Lower lobe of right lung (tissue), 2 donors: ENCODE measurements around the gene SH3GL1. TPM values are rescaled to one million over a fixed set of nuclear protein-coding genes. Genes with fewer than 3 reads are reported as not detected.
A peak's percentile ranks its signal among the peaks of the same experiment; 100 is the strongest.

Experiments
- ATAC-seq, 2 donors: fragments of 200-7000 bp; cut with Tn5 transposase; one replicate each; pipeline ENCODE4 v1.9.1; 2020 to 2022; ENCODE audit warnings: mild to moderate bottlenecking in 2 of 2, moderate library complexity in 2 of 2
- DNase-seq: peaks from one replicate; pipeline ENCODE4 v3.0.0-alpha.2; 2020
- H3K27ac ChIP-seq: fragments of 200-600 bp; one replicate; pipeline ENCODE4 v1.8.0; 2022
- H3K27me3 ChIP-seq: fragments of 200-600 bp; one replicate; pipeline ENCODE4 v1.8.0; 2022; ENCODE audit warnings: low read depth
- H3K36me3 ChIP-seq: fragments of 200-600 bp; one replicate; pipeline ENCODE4 v1.8.0; 2022; ENCODE audit warnings: mild to moderate bottlenecking
- H3K4me1 ChIP-seq: fragments of 200-600 bp; one replicate; pipeline ENCODE4 v1.8.0; 2022
- H3K4me3 ChIP-seq: fragments of 200-600 bp; one replicate; pipeline ENCODE4 v1.8.0; 2022; ENCODE audit warnings: mild to moderate bottlenecking
- H3K9me3 ChIP-seq: fragments of 200-600 bp; one replicate; pipeline ENCODE4 v1.8.0; 2022
- CTCF ChIP-seq: fragments of 200-600 bp; IDR thresholded peaks from one replicate; pipeline ENCODE4 v1.8.0; 2022; ENCODE audit warnings: antibody characterized with exemption, mild to moderate bottlenecking
- intact Hi-C: fragments of 100-400 bp; cut with DNase I; formaldehyde crosslinking; loops from one replicate; pipeline ENCODE4 v1.11.0; 2022
- microRNA-seq: library from miRNA; unstranded; fragments of <30 nt; microRNA quantifications from one replicate; pipeline ENCODE4 v1.2.0, GENCODE V29; 2020; ENCODE audit warnings: borderline number of aligned reads
- total RNA-seq: library from RNA; stranded (reverse); fragmentation: NEBNext Ultra II Directional; extraction: Animal tissue kit (Norgen Biotek cat#: 25700); gene quantifications from one replicate; pipeline ENCODE4 v1.2.1, GENCODE V29; 2021
- donor health status: DM: no; HTN: yes; CAD: no; lungs with severe emphysema.

The SH3GL1 gene
- total RNA-seq, 1 donor from 2014 or later: 44.3 TPM

DNA sequence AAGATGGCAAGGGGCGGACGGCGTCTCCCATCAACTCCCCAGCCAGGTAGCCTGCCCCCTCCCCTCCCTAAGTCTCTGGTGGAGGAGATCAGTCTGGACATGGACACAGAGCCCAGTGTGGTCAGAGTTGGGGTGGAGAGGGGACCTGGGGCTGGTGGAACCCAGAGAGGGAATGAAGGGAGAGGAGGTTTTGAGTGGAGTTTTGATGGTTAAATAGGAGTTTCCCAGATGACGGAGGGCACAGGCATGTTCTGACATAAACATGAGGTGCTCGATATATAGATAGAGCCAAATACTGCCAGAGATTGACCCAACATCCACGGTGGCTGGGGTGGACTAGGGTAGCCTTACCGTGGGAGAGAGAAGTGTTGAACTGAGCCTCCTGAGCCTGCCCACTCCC, 81.9 kb downstream of the SH3GL1 start:
- DNase-seq (no peak), ATAC-seq (no peak)
- intact Hi-C loops: no loop called here
- no peaks in the 10 kb centered on the region for H3K4me1 ChIP-seq
- no peak overlapping the region for H3K27ac ChIP-seq
- no peaks in the 10 kb centered on the region for H3K27me3 ChIP-seq
- H3K9me3 ChIP-seq: no peaks in the 10 kb centered on the region
- H3K36me3 ChIP-seq: no peaks in the 10 kb centered on the region
- no peak for TF ChIP-seq CTCF
- H3K4me3 ChIP-seq: no peak overlapping the region

- Histone ChIP-seq H3K4me3 (no peak overlapping the region), H3K27ac (no peak overlapping the region), H3K4me1 (no peaks in the 10 kb centered on the region), H3K9me3 (no peaks in the 10 kb centered on the region), H3K27me3 (no peaks in the 10 kb centered on the region), H3K36me3 (no peaks in the 10 kb centered on the region)
- ATAC-seq: no peak
- no peak for TF ChIP-seq CTCF
- intact Hi-C loops: no loop called here
- no peak for DNase-seq
Measured at GRCh38 chr19:4316956-4317355, 83.4 kb downstream of the SH3GL1 start.

GRCh38 chr19:4313847-4314490, 86.4 kb downstream of the SH3GL1 start:
- Histone ChIP-seq H3K4me1 (no peaks in the 10 kb centered on the region), H3K27ac (no peak overlapping the region), H3K27me3 (no peaks in the 10 kb centered on the region), H3K36me3 (no peaks in the 10 kb centered on the region), H3K9me3 (no peaks in the 10 kb centered on the region), H3K4me3 (peak overlapping the region; percentile 21)
- TF ChIP-seq CTCF: no peak
- ATAC-seq (no peak), DNase-seq (no peak)
- intact Hi-C loops: no loop called here

Small RNA genes lying within 50 kb of the gene (microRNA-seq; reads per million reads assigned to microRNA genes)
- not detected for gene MIR4746

Other genes with a start within 250 kb of the SH3GL1 start
- not detected for gene CREB3L3, start 246.9 kb downstream of the SH3GL1 start, total RNA-seq
- gene SIRT6, start 218.0 kb downstream of the SH3GL1 start, total RNA-seq: 18.1 TPM
- gene ANKRD24, start 217.9 kb downstream of the SH3GL1 start, total RNA-seq: 1.9 TPM
- gene EBI3, start 171.0 kb downstream of the SH3GL1 start, total RNA-seq: 1.7 TPM
- gene YJU2, start 153.5 kb downstream of the SH3GL1 start, total RNA-seq: 16.7 TPM
- gene SHD, start 121.3 kb downstream of the SH3GL1 start, total RNA-seq: not detected
- gene TMIGD2, start 98.2 kb downstream of the SH3GL1 start, total RNA-seq: 1.7 TPM
- 0.62 TPM for gene FSD1, start 95.9 kb downstream of the SH3GL1 start, total RNA-seq
- 11.8 TPM for gene STAP2, start 61.7 kb downstream of the SH3GL1 start, total RNA-seq
- gene MPND, start 57.0 kb downstream of the SH3GL1 start, total RNA-seq: 41.2 TPM
- gene CHAF1A, start 2.1 kb upstream of the SH3GL1 start, total RNA-seq: 7.2 TPM
- 86.1 TPM for gene UBXN6, start 57.2 kb upstream of the SH3GL1 start, total RNA-seq
- gene HDGFL2, start 71.8 kb upstream of the SH3GL1 start, total RNA-seq: 29.4 TPM
- gene PLIN4, start 117.9 kb upstream of the SH3GL1 start, total RNA-seq: 4.6 TPM
- gene PLIN5, start 134.7 kb upstream of the SH3GL1 start, total RNA-seq: 19.9 TPM
- gene LRG1, start 139.5 kb upstream of the SH3GL1 start, total RNA-seq: 14.9 TPM
- gene SEMA6B, start 159.1 kb upstream of the SH3GL1 start, total RNA-seq: 11.3 TPM
- 11.2 TPM for gene TNFAIP8L1, start 239.0 kb upstream of the SH3GL1 start, total RNA-seq